Endometrial microvascular endothelial cells (primary cell): Measurements from ENCODE around the gene ALDH7A1. TPM values are rescaled to one million over a fixed set of nuclear protein-coding genes. Genes with fewer than 3 reads are reported as not detected.

ENCODE experiments used
- in situ Hi-C: cut with HindIII; loops from 2 replicates; pipeline ENCODE4 v1.10.0; 2017; ENCODE audit warnings: low sequenced_read_pairs, low pct_unique_long_range_greater_than_20kb; ENCODE audit errors: inconsistent ontology term
- total RNA-seq: library from RNA; depleted of rRNA; stranded (reverse); fragments of >200 nt; gene quantifications from one replicate; pipeline ENCODE4 v1.2.3, GENCODE V29; 2015; ENCODE audit errors: inconsistent ontology term

The ALDH7A1 gene
- total RNA-seq, 1 donor from 2014 or later = 9.9 TPM

DNA sequence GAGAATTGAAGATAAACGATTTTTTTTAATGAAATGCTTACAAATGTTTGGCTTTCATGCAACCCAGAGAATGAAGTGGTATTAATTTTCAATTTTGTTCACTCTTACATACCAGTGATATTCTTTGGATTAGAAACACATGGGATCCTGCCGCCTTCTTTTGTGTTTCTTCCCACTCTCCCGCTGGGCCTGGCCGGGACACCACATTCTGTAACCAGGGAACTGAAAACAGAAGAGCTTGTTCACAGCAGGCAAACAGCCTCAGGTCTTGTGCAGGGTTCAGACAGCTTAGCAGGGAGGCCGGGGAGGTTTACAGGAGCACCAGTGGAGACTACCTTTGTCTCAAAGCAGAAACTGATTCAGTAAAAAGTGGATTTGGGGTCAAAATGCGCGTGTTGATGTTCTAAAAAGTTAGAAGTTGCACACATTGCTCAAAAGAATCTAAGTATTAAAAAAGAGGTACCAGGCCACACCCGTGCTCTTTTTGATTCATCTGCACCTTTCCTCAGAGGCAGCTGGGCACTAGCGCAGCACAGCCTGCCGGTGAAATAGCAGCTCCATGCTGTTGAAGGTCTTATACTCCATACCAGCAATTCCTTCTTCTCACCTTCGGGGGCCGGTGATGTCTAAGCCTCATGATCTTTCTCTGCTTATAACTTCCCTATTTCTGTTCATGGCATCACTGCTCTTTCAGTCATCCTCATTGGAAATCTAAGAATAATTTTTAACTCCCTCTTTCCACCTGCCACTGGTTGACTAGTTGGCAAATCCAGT is 104.7 kb downstream of the ALDH7A1 start:
- in situ Hi-C loops = no loop called here

DNA sequence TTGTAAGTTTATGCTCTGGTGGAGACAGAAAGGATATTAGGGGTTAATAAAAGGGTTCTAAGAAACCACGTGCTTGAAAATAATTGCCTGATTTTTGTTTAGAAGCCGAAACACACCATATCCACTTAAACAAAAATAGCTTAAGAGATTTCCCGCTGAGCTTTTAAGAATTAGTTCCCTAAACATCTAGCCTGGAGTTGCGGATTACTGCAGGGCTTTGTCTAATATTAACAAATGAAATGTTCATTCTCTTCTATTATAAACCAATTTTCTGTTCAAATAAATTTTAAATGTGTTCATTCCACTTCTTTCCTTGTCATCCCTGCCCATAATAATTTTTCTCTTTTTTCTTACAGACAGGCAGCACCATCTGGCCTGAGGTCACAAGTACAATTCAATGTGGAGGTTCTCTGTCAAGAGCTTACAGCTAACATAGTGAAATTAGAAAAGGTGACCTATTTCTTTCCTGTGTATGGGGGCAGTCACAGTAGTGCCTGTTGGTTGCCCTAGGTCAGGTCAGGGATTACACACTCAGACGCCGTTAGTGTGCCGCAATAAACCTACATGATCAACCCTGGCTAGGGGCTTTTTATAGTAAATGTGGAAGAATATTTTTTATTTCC is 106.5 kb downstream of the ALDH7A1 start:
- in situ Hi-C loops = no loop called here

- in situ Hi-C loops = no loop called here
Measured at GRCh38 chr5:126487596-126487995, 107.4 kb downstream of the ALDH7A1 start.

GRCh38 chr5:126486332-126486731 is 108.7 kb downstream of the ALDH7A1 start:
- in situ Hi-C loops = no loop called here

GRCh38 chr5:126484253-126484652 is 110.8 kb downstream of the ALDH7A1 start:
- in situ Hi-C loops = no loop called here

DNA sequence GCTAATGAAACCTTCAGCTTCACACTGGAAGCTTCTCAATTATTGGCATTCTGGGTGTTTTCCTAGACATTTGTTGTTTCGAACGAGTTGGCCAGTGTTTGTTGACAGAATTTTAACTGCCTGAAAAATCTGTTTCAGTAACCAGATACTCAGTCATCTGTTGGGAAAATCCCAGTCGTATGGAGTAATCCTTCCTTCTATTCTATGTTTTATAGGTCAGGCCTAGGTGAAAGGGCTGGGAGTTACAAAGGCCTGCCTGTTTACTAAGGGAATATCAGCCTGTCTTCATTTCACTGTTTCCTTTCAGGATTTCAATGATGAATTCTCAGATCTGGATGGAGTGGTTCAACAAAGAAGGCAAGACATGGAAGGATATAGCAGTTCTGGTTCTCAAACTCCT is 111.9 kb downstream of the ALDH7A1 start:
- in situ Hi-C loops = no loop called here

GRCh38 chr5:126482591-126482990 is 112.4 kb downstream of the ALDH7A1 start:
- in situ Hi-C loops = no loop called here

- in situ Hi-C loops = no loop called here
Measured at GRCh38 chr5:126481243-126481642, 113.8 kb downstream of the ALDH7A1 start.

Other genes with a start within 250 kb of the ALDH7A1 start
- gene GRAMD2B, start 171.8 kb downstream of the ALDH7A1 start, total RNA-seq = 0.56 TPM
- gene PHAX, start 5.7 kb upstream of the ALDH7A1 start, total RNA-seq = 33.5 TPM
- gene LMNB1, start 181.9 kb upstream of the ALDH7A1 start, total RNA-seq = 67.7 TPM